ENCODE measurements around the gene PPP1R1C.
"Not testable (repeated sequence)": the region's sequence is repeated elsewhere in the genome, so short reads cannot be mapped to it uniquely, and the experiment has no call there.

PPP1R1C gene

GRCh38 chr2:181952404-181953226, 33.0 kb upstream of the PPP1R1C start:
- H3K27ac ChIP-seq (ENCODE audit: insufficient read depth, low read length, poor library complexity, severe bottlenecking), result no peak overlapping the region
- no peak for DNase-seq

GRCh38 chr2:181953881-181954537, 31.6 kb upstream of the PPP1R1C start:
- Histone ChIP-seq H3K36me3 (ENCODE audit: control insufficient read depth, insufficient read depth, low read length) (no peaks in the 10 kb centered on the region), H3K4me1 (ENCODE audit: control insufficient read depth, insufficient read depth, low read length, poor library complexity, severe bottlenecking) (peaks cover 5% of the 10 kb centered on the region), H3K27ac (ENCODE audit: insufficient read depth, low read length, poor library complexity, severe bottlenecking) (no peak overlapping the region), H3K4me3 (ENCODE audit: insufficient read depth, low read depth, low read length, poor library complexity, severe bottlenecking) (peak overlapping the region; percentile 33), H3K27me3 (replicated peaks; ENCODE audit: control insufficient read depth, insufficient read depth, low read length, poor library complexity, severe bottlenecking) (no peaks in the 10 kb centered on the region), H3K9me3 (ENCODE audit: control insufficient read depth, low read length) (no peaks in the 10 kb centered on the region)
- peak; percentile 5 to 45 (median 11) for DNase-seq

More at GRCh38 chr2:181952404-181953226, 33.0 kb upstream of the PPP1R1C start:
- no peaks in the 10 kb centered on the region for H3K27me3 ChIP-seq (replicated peaks; ENCODE audit: control insufficient read depth, insufficient read depth, low read length, poor library complexity, severe bottlenecking)
- no peaks in the 10 kb centered on the region for H3K9me3 ChIP-seq (ENCODE audit: control insufficient read depth, low read length)
- no peak overlapping the region for H3K4me3 ChIP-seq (ENCODE audit: insufficient read depth, low read depth, low read length, poor library complexity, severe bottlenecking)
- no peaks in the 10 kb centered on the region for H3K36me3 ChIP-seq (ENCODE audit: control insufficient read depth, insufficient read depth, low read length)
- peaks cover 5% of the 10 kb centered on the region for H3K4me1 ChIP-seq (ENCODE audit: control insufficient read depth, insufficient read depth, low read length, poor library complexity, severe bottlenecking)

GRCh38 chr2:181954538-181954883, 31.1 kb upstream of the PPP1R1C start:
- no peaks in the 10 kb centered on the region for H3K27me3 ChIP-seq (replicated peaks; ENCODE audit: control insufficient read depth, insufficient read depth, low read length, poor library complexity, severe bottlenecking)
- no peak overlapping the region for H3K4me3 ChIP-seq (ENCODE audit: insufficient read depth, low read depth, low read length, poor library complexity, severe bottlenecking)
- no peaks in the 10 kb centered on the region for H3K9me3 ChIP-seq (ENCODE audit: control insufficient read depth, low read length)
- peaks cover 5% of the 10 kb centered on the region for H3K4me1 ChIP-seq (ENCODE audit: control insufficient read depth, insufficient read depth, low read length, poor library complexity, severe bottlenecking)
- no peak for DNase-seq
- H3K36me3 ChIP-seq (ENCODE audit: control insufficient read depth, insufficient read depth, low read length), result no peaks in the 10 kb centered on the region
- no peak overlapping the region for H3K27ac ChIP-seq (ENCODE audit: insufficient read depth, low read length, poor library complexity, severe bottlenecking)

GRCh38 chr2:181955010-181955409, 30.6 kb upstream of the PPP1R1C start:
- Histone ChIP-seq H3K4me3 (ENCODE audit: insufficient read depth, low read depth, low read length, poor library complexity, severe bottlenecking) (no peak overlapping the region), H3K9me3 (ENCODE audit: control insufficient read depth, low read length) (no peaks in the 10 kb centered on the region), H3K36me3 (ENCODE audit: control insufficient read depth, insufficient read depth, low read length) (no peaks in the 10 kb centered on the region), H3K27me3 (replicated peaks; ENCODE audit: control insufficient read depth, insufficient read depth, low read length, poor library complexity, severe bottlenecking) (no peaks in the 10 kb centered on the region), H3K4me1 (ENCODE audit: control insufficient read depth, insufficient read depth, low read length, poor library complexity, severe bottlenecking) (peaks cover 5% of the 10 kb centered on the region), H3K27ac (ENCODE audit: insufficient read depth, low read length, poor library complexity, severe bottlenecking) (no peak overlapping the region)
- no peak for DNase-seq

- not testable (repeated sequence) for H3K9me3 ChIP-seq (ENCODE audit: control insufficient read depth, low read length); DNase-seq; H3K27me3 ChIP-seq (replicated peaks; ENCODE audit: control insufficient read depth, insufficient read depth, low read length, poor library complexity, severe bottlenecking); H3K27ac ChIP-seq (ENCODE audit: insufficient read depth, low read length, poor library complexity, severe bottlenecking); H3K36me3 ChIP-seq (ENCODE audit: control insufficient read depth, insufficient read depth, low read length); H3K4me1 ChIP-seq (ENCODE audit: control insufficient read depth, insufficient read depth, low read length, poor library complexity, severe bottlenecking); H3K4me3 ChIP-seq (ENCODE audit: insufficient read depth, low read depth, low read length, poor library complexity, severe bottlenecking)
These were observed 29.8 kb upstream of the PPP1R1C start for GRCh38 chr2:181955866-181956265.

- no peak overlapping the region for H3K4me3 ChIP-seq (ENCODE audit: insufficient read depth, low read depth, low read length, poor library complexity, severe bottlenecking)
- H3K36me3 ChIP-seq (ENCODE audit: control insufficient read depth, insufficient read depth, low read length), result no peaks in the 10 kb centered on the region
- DNase-seq, result no peak
- H3K27ac ChIP-seq (ENCODE audit: insufficient read depth, low read length, poor library complexity, severe bottlenecking), result no peak overlapping the region
- H3K4me1 ChIP-seq (ENCODE audit: control insufficient read depth, insufficient read depth, low read length, poor library complexity, severe bottlenecking), result peaks cover 5% of the 10 kb centered on the region
- H3K9me3 ChIP-seq (ENCODE audit: control insufficient read depth, low read length), result no peaks in the 10 kb centered on the region
- no peaks in the 10 kb centered on the region for H3K27me3 ChIP-seq (replicated peaks; ENCODE audit: control insufficient read depth, insufficient read depth, low read length, poor library complexity, severe bottlenecking)
These were observed 28.0 kb upstream of the PPP1R1C start for GRCh38 chr2:181957668-181958067.

GRCh38 chr2:181958726-181959125, 26.9 kb upstream of the PPP1R1C start:
- Histone ChIP-seq H3K27ac (ENCODE audit: insufficient read depth, low read length, poor library complexity, severe bottlenecking) (no peak overlapping the region), H3K36me3 (ENCODE audit: control insufficient read depth, insufficient read depth, low read length) (no peaks in the 10 kb centered on the region), H3K4me1 (ENCODE audit: control insufficient read depth, insufficient read depth, low read length, poor library complexity, severe bottlenecking) (peaks cover 5% of the 10 kb centered on the region), H3K4me3 (ENCODE audit: insufficient read depth, low read depth, low read length, poor library complexity, severe bottlenecking) (no peak overlapping the region), H3K27me3 (replicated peaks; ENCODE audit: control insufficient read depth, insufficient read depth, low read length, poor library complexity, severe bottlenecking) (no peaks in the 10 kb centered on the region), H3K9me3 (ENCODE audit: control insufficient read depth, low read length) (no peaks in the 10 kb centered on the region)
- no peak for DNase-seq

GRCh38 chr2:181959508-181959907, 26.1 kb upstream of the PPP1R1C start:
- no peak for DNase-seq
- Histone ChIP-seq H3K27me3 (replicated peaks; ENCODE audit: control insufficient read depth, insufficient read depth, low read length, poor library complexity, severe bottlenecking) (no peaks in the 10 kb centered on the region), H3K4me3 (ENCODE audit: insufficient read depth, low read depth, low read length, poor library complexity, severe bottlenecking) (no peak overlapping the region), H3K4me1 (ENCODE audit: control insufficient read depth, insufficient read depth, low read length, poor library complexity, severe bottlenecking) (no peaks in the 10 kb centered on the region), H3K36me3 (ENCODE audit: control insufficient read depth, insufficient read depth, low read length) (no peaks in the 10 kb centered on the region), H3K9me3 (ENCODE audit: control insufficient read depth, low read length) (no peaks in the 10 kb centered on the region), H3K27ac (ENCODE audit: insufficient read depth, low read length, poor library complexity, severe bottlenecking) (no peak overlapping the region)

GRCh38 chr2:181961167-181961566, 24.5 kb upstream of the PPP1R1C start:
- H3K9me3 ChIP-seq (ENCODE audit: control insufficient read depth, low read length); H3K4me1 ChIP-seq (ENCODE audit: control insufficient read depth, insufficient read depth, low read length, poor library complexity, severe bottlenecking); H3K36me3 ChIP-seq (ENCODE audit: control insufficient read depth, insufficient read depth, low read length); H3K4me3 ChIP-seq (ENCODE audit: insufficient read depth, low read depth, low read length, poor library complexity, severe bottlenecking); H3K27ac ChIP-seq (ENCODE audit: insufficient read depth, low read length, poor library complexity, severe bottlenecking); DNase-seq; H3K27me3 ChIP-seq (replicated peaks; ENCODE audit: control insufficient read depth, insufficient read depth, low read length, poor library complexity, severe bottlenecking): not testable (repeated sequence)

- H3K27me3 ChIP-seq (replicated peaks; ENCODE audit: control insufficient read depth, insufficient read depth, low read length, poor library complexity, severe bottlenecking), result no peaks in the 10 kb centered on the region
- no peaks in the 10 kb centered on the region for H3K4me1 ChIP-seq (ENCODE audit: control insufficient read depth, insufficient read depth, low read length, poor library complexity, severe bottlenecking)
- no peaks in the 10 kb centered on the region for H3K9me3 ChIP-seq (ENCODE audit: control insufficient read depth, low read length)
- no peak overlapping the region for H3K4me3 ChIP-seq (ENCODE audit: insufficient read depth, low read depth, low read length, poor library complexity, severe bottlenecking)
- H3K36me3 ChIP-seq (ENCODE audit: control insufficient read depth, insufficient read depth, low read length), result no peaks in the 10 kb centered on the region
- no peak overlapping the region for H3K27ac ChIP-seq (ENCODE audit: insufficient read depth, low read length, poor library complexity, severe bottlenecking)
- DNase-seq, result no peak
These were observed 23.5 kb upstream of the PPP1R1C start for GRCh38 chr2:181962142-181962541.

All from effector memory CD4-positive, alpha-beta T cell (primary cell).